Measurements from ENCODE around the gene GALNT9. TPM values are rescaled to one million over a fixed set of nuclear protein-coding genes. Genes with fewer than 3 reads are reported as not detected.

Gene GALNT9
- total RNA-seq, 1 donor from 2014 or later, result 2.1 TPM

- H3K27me3 ChIP-seq (ENCODE audit: insufficient read depth, low read length), result no peaks in the 10 kb centered on the region
- H3K9me3 ChIP-seq (ENCODE audit: insufficient read depth, low read depth, low read length), result no peaks in the 10 kb centered on the region
- Mint-ChIP-seq H3K4me3 (ENCODE audit: unreplicated experiment) (no peak overlapping the region), H3K36me3 (ENCODE audit: low read depth, unreplicated experiment) (peaks cover 3% of the 10 kb centered on the region), H3K27me3 (ENCODE audit: low read depth, unreplicated experiment) (peaks cover 32% of the 10 kb centered on the region), H3K9me3 (ENCODE audit: unreplicated experiment) (peaks cover 4% of the 10 kb centered on the region), H3K27ac (ENCODE audit: unreplicated experiment) (no peak overlapping the region), H3K4me1 (ENCODE audit: low read depth, unreplicated experiment) (no peaks in the 10 kb centered on the region)
- H3K4me1 ChIP-seq (ENCODE audit: insufficient read depth, low read length), result no peaks in the 10 kb centered on the region
- H3K27ac ChIP-seq (ENCODE audit: low read depth, low read length), result no peak overlapping the region
- no peak overlapping the region for H3K4me2 ChIP-seq (ENCODE audit: low read length)
- FAIRE-seq (no peak), DNase-seq (ENCODE audit: low read depth) (no peak)
- no peak overlapping the region for H3K9ac ChIP-seq (ENCODE audit: low read length)
- no peak for TF ChIP-seq CTCF (IDR thresholded peaks at IDR 0.05; ENCODE audit: insufficient read depth, low read depth, low read length)
- TF ChIP-seq EZH2 (IDR thresholded peaks at IDR 0.05; ENCODE audit: insufficient read depth, low read length), result no peak
- no peak overlapping the region for H3K4me3 ChIP-seq (ENCODE audit: insufficient read depth, low read depth, low read length)
- H3K79me2 ChIP-seq (ENCODE audit: insufficient read depth, low read length), result no peaks in the 10 kb centered on the region
- no peak overlapping the region for H2AFZ ChIP-seq (ENCODE audit: low read depth, low read length)
- no peaks in the 10 kb centered on the region for H4K20me1 ChIP-seq (ENCODE audit: insufficient read depth, low read length)
- no peaks in the 10 kb centered on the region for H3K36me3 ChIP-seq (ENCODE audit: insufficient read depth, low read length)
Observed at GRCh38 chr12:132239796-132240668, 89.4 kb downstream of the GALNT9 start.

- no peaks in the 10 kb centered on the region for H3K4me1 Mint-ChIP-seq (ENCODE audit: low read depth, unreplicated experiment)
- Histone ChIP-seq H4K20me1 (ENCODE audit: insufficient read depth, low read length) (no peaks in the 10 kb centered on the region), H3K4me3 (ENCODE audit: insufficient read depth, low read depth, low read length) (no peak overlapping the region), H3K36me3 (ENCODE audit: insufficient read depth, low read length) (no peaks in the 10 kb centered on the region), H3K9ac (ENCODE audit: low read length) (no peak overlapping the region), H3K79me2 (ENCODE audit: insufficient read depth, low read length) (no peaks in the 10 kb centered on the region), H3K27me3 (ENCODE audit: insufficient read depth, low read length) (no peaks in the 10 kb centered on the region), H3K9me3 (ENCODE audit: insufficient read depth, low read depth, low read length) (no peaks in the 10 kb centered on the region), H2AFZ (ENCODE audit: low read depth, low read length) (no peak overlapping the region), H3K4me1 (ENCODE audit: insufficient read depth, low read length) (no peaks in the 10 kb centered on the region), H3K4me2 (ENCODE audit: low read length) (no peak overlapping the region), H3K27ac (ENCODE audit: low read depth, low read length) (no peak overlapping the region)
- H3K9me3 Mint-ChIP-seq (ENCODE audit: unreplicated experiment), result peaks cover 5% of the 10 kb centered on the region
- peaks cover 33% of the 10 kb centered on the region for H3K27me3 Mint-ChIP-seq (ENCODE audit: low read depth, unreplicated experiment)
- no peak overlapping the region for H3K4me3 Mint-ChIP-seq (ENCODE audit: unreplicated experiment)
- no peak overlapping the region for H3K27ac Mint-ChIP-seq (ENCODE audit: unreplicated experiment)
- peaks cover 3% of the 10 kb centered on the region for H3K36me3 Mint-ChIP-seq (ENCODE audit: low read depth, unreplicated experiment)
- no peak for DNase-seq (ENCODE audit: low read depth)
- no peak for TF ChIP-seq EZH2 (IDR thresholded peaks at IDR 0.05; ENCODE audit: insufficient read depth, low read length)
- no peak for TF ChIP-seq CTCF (IDR thresholded peaks at IDR 0.05; ENCODE audit: insufficient read depth, low read depth, low read length)
- FAIRE-seq, result no peak
Observed at GRCh38 chr12:132239392-132239791, 90.0 kb downstream of the GALNT9 start.

GRCh38 chr12:132238884-132239283 lies 90.5 kb downstream of the GALNT9 start:
- Histone ChIP-seq H3K4me1 (ENCODE audit: insufficient read depth, low read length) (no peaks in the 10 kb centered on the region), H3K9me3 (ENCODE audit: insufficient read depth, low read depth, low read length) (no peaks in the 10 kb centered on the region), H3K36me3 (ENCODE audit: insufficient read depth, low read length) (no peaks in the 10 kb centered on the region), H3K79me2 (ENCODE audit: insufficient read depth, low read length) (no peaks in the 10 kb centered on the region), H2AFZ (ENCODE audit: low read depth, low read length) (no peak overlapping the region), H3K4me3 (ENCODE audit: insufficient read depth, low read depth, low read length) (no peak overlapping the region), H3K27me3 (ENCODE audit: insufficient read depth, low read length) (no peaks in the 10 kb centered on the region), H4K20me1 (ENCODE audit: insufficient read depth, low read length) (no peaks in the 10 kb centered on the region), H3K9ac (ENCODE audit: low read length) (no peak overlapping the region), H3K4me2 (ENCODE audit: low read length) (no peak overlapping the region), H3K27ac (ENCODE audit: low read depth, low read length) (no peak overlapping the region)
- TF ChIP-seq EZH2 (IDR thresholded peaks at IDR 0.05; ENCODE audit: insufficient read depth, low read length), result no peak
- TF ChIP-seq CTCF (IDR thresholded peaks at IDR 0.05; ENCODE audit: insufficient read depth, low read depth, low read length), result no peak
- no peak overlapping the region for H3K27ac Mint-ChIP-seq (ENCODE audit: unreplicated experiment)
- FAIRE-seq (no peak), DNase-seq (ENCODE audit: low read depth) (no peak)
- H3K4me3 Mint-ChIP-seq (ENCODE audit: unreplicated experiment), result no peak overlapping the region
- no peaks in the 10 kb centered on the region for H3K4me1 Mint-ChIP-seq (ENCODE audit: low read depth, unreplicated experiment)
- peaks cover 5% of the 10 kb centered on the region for H3K9me3 Mint-ChIP-seq (ENCODE audit: unreplicated experiment)
- peaks cover 33% of the 10 kb centered on the region for H3K27me3 Mint-ChIP-seq (ENCODE audit: low read depth, unreplicated experiment)
- peaks cover 3% of the 10 kb centered on the region for H3K36me3 Mint-ChIP-seq (ENCODE audit: low read depth, unreplicated experiment)

All from astrocyte (in vitro differentiated cells and primary cell).